ENCODE results near the gene NUP43.
A peak's percentile ranks its signal among the peaks of the same experiment; 100 is the strongest.
"Not testable (repeated sequence)": the region's sequence is repeated elsewhere in the genome, so short reads cannot be mapped to it uniquely, and the experiment has no call there.

Gene NUP43

GRCh38 chr6:149751239-149751638, 4.9 kb upstream of the NUP43 start:
- Histone ChIP-seq H4K20me1 (peaks cover 46 to 66% (median 62%) of the 10 kb centered on the region in 11 experiments; a peak in 21 of 22 replicates), H3K9me3 (replicated peaks in 1 of 11) (no peaks in the 10 kb centered on the region), H3K4me3 (peak overlapping the region in 9 of 10 experiments; percentile 75 to 100 (median 90); a peak in 14 of 20 replicates), H3K9ac (peak overlapping the region; percentile 87 to 95 (median 91); a peak in 17 of 22 replicates), H3K27ac (peak overlapping the region in 1 of 11 experiments; percentile 87; a peak in 1 of 22 replicates), H3K27me3 (no peaks in the 10 kb centered on the region), H3K4me2 (peak overlapping the region; percentile 89 to 97 (median 92)), H3K4me1 (peaks cover 39 to 75% (median 55%) of the 10 kb centered on the region in 10 experiments), H3K36me3 (peaks cover 0 to 30% (median 4%) of the 10 kb centered on the region in 11 experiments; a peak in 13 of 22 replicates)
- no peak for TF ChIP-seq Cebpa-rat (IDR thresholded peaks at IDR 0.05)

- Histone ChIP-seq H3K4me1 (peaks cover 37 to 73% (median 56%) of the 10 kb centered on the region in 10 experiments), H4K20me1 (peaks cover 35 to 62% (median 52%) of the 10 kb centered on the region in 11 experiments; a peak in 21 of 22 replicates), H3K4me3 (peak overlapping the region; percentile 75 to 100 (median 94))
These were observed 3.8 kb upstream of the NUP43 start for GRCh38 chr6:149750136-149750609.

GRCh38 chr6:149749594-149750135, 3.3 kb upstream of the NUP43 start, which contains the start of gene PCMT1:
Gene PCMT1 (plus strand): TSS chr6:149749741. CDS start chr6:149749902, 161 bp downstream.
- Histone ChIP-seq H3K9me3 (replicated peaks in 1 of 11) (no peaks in the 10 kb centered on the region), H4K20me1 (peaks cover 30 to 61% (median 47%) of the 10 kb centered on the region in 11 experiments; a peak in 20 of 22 replicates), H3K4me2 (peak within 1 kb of the TSS; percentile 89 to 97 (median 92)), H3K9ac (peak within 1 kb of the TSS; percentile 87 to 95 (median 91)), H3K36me3 (peaks cover 0 to 27% (median 4%) of the 10 kb centered on the region in 11 experiments; a peak in 6 of 22 replicates), H3K4me1 (peaks cover 36 to 73% (median 56%) of the 10 kb centered on the region in 10 experiments), H3K27me3 (no peaks in the 10 kb centered on the region), H3K27ac (peak within 1 kb of the TSS; percentile 68 to 91 (median 87)), H3K4me3 (peak within 1 kb of the TSS; percentile 75 to 100 (median 94))
- no peak for TF ChIP-seq Cebpa-rat (IDR thresholded peaks at IDR 0.05)

More at GRCh38 chr6:149750136-149750609, 3.8 kb upstream of the NUP43 start:
- no peaks in the 10 kb centered on the region for H3K9me3 ChIP-seq (replicated peaks in 1 of 11)
- peak overlapping the region; percentile 87 to 95 (median 91) for H3K9ac ChIP-seq
- no peak for TF ChIP-seq Cebpa-rat (IDR thresholded peaks at IDR 0.05)
- H3K27me3 ChIP-seq = no peaks in the 10 kb centered on the region
- H3K4me2 ChIP-seq = peak overlapping the region; percentile 89 to 97 (median 92)
- peak overlapping the region; percentile 68 to 91 (median 87) for H3K27ac ChIP-seq
- H3K36me3 ChIP-seq = peaks cover 0 to 25% (median 4%) of the 10 kb centered on the region in 11 experiments; a peak in 4 of 22 replicates

GRCh38 chr6:149749082-149749593, 2.8 kb upstream of the NUP43 start:
- Histone ChIP-seq H3K4me2 (peak overlapping the region; percentile 57 to 93 (median 71)), H3K4me3 (peak overlapping the region; percentile 75 to 100 (median 94)), H4K20me1 (peaks cover 27 to 60% (median 41%) of the 10 kb centered on the region in 11 experiments; a peak in 20 of 22 replicates), H3K4me1 (peaks cover 32 to 70% (median 54%) of the 10 kb centered on the region in 10 experiments), H3K36me3 (peaks cover 0 to 31% (median 5%) of the 10 kb centered on the region in 11 experiments; a peak in 13 of 22 replicates), H3K27ac (peak overlapping the region; percentile 68 to 91 (median 87); a peak in 21 of 22 replicates), H3K9ac (peak overlapping the region; percentile 87 to 95 (median 91); a peak in 21 of 22 replicates)
- H3K9me3 ChIP-seq (replicated peaks in 1 of 11); H3K27me3 ChIP-seq: not testable (repeated sequence)

- Histone ChIP-seq H3K4me1 (peaks cover 13 to 33% (median 22%) of the 10 kb centered on the region in 10 experiments), H3K4me3 (peak overlapping the region; percentile 73 to 97 (median 84)), H3K36me3 (peaks cover 38 to 46% (median 43%) of the 10 kb centered on the region in 11 experiments), H4K20me1 (peaks cover 0 to 26% (median 5%) of the 10 kb centered on the region in 11 experiments; a peak in 16 of 22 replicates), H3K4me2 (peak overlapping the region; percentile 69 to 93 (median 81)), H3K27ac (peak overlapping the region in 3 of 11 experiments; percentile 80 to 85 (median 81); a peak in 4 of 22 replicates), H3K9ac (peak overlapping the region; percentile 77 to 93 (median 88))
- H3K9me3 ChIP-seq (replicated peaks in 1 of 11); H3K27me3 ChIP-seq: not testable (repeated sequence)
These were observed 1.1 kb downstream of the NUP43 start for GRCh38 chr6:149745252-149745651.

- H4K20me1 ChIP-seq = peaks cover 0 to 14% (median 0%) of the 10 kb centered on the region in 11 experiments; a peak in 3 of 22 replicates
- H3K4me1 ChIP-seq = peaks cover 0 to under 1% (median 0%) of the 10 kb centered on the region in 10 experiments; a peak in 1 of 20 replicates
- no peak overlapping the region for H3K4me3 ChIP-seq
- H3K27me3 ChIP-seq = no peaks in the 10 kb centered on the region
- no peaks in the 10 kb centered on the region for H3K9me3 ChIP-seq (replicated peaks in 1 of 11)
- no peak overlapping the region for H3K27ac ChIP-seq
- no peak for TF ChIP-seq Cebpa-rat (IDR thresholded peaks at IDR 0.05)
- H3K9ac ChIP-seq = no peak overlapping the region
- H3K4me2 ChIP-seq = no peak overlapping the region
- H3K36me3 ChIP-seq = peaks cover 98 to 100% (median 100%) of the 10 kb centered on the region in 11 experiments
These were observed 11.4 kb downstream of the NUP43 start for GRCh38 chr6:149734915-149735314.

GRCh38 chr6:149733089-149733720, 13.1 kb downstream of the NUP43 start:
- H4K20me1 ChIP-seq = peaks cover 0 to 16% (median 0%) of the 10 kb centered on the region in 11 experiments; a peak in 5 of 22 replicates
- H3K27ac ChIP-seq = no peak overlapping the region
- no peak overlapping the region for H3K4me3 ChIP-seq
- TF ChIP-seq Cebpa-rat (IDR thresholded peaks at IDR 0.05) = no peak
- no peaks in the 10 kb centered on the region for H3K27me3 ChIP-seq
- peaks cover 11 to 18% (median 14%) of the 10 kb centered on the region in 10 experiments for H3K4me1 ChIP-seq
- no peak overlapping the region for H3K4me2 ChIP-seq
- no peaks in the 10 kb centered on the region for H3K9me3 ChIP-seq (replicated peaks in 1 of 11)
- peaks cover 91 to 100% (median 99%) of the 10 kb centered on the region in 11 experiments for H3K36me3 ChIP-seq
- H3K9ac ChIP-seq = no peak overlapping the region

- Histone ChIP-seq H3K27ac (no peak overlapping the region), H3K9me3 (replicated peaks in 1 of 11) (no peaks in the 10 kb centered on the region), H3K4me2 (peak overlapping the region in 2 of 11 experiments; percentile 63 to 78; a peak in 1 of 22 replicates), H3K4me3 (no peak overlapping the region), H3K36me3 (peaks cover 79 to 100% (median 96%) of the 10 kb centered on the region in 11 experiments), H3K9ac (peak overlapping the region in 1 of 11 experiments; percentile 55; a peak in 1 of 22 replicates), H3K4me1 (peaks cover 14 to 36% (median 18%) of the 10 kb centered on the region in 10 experiments), H4K20me1 (peaks cover 0 to 11% (median 0%) of the 10 kb centered on the region in 11 experiments; a peak in 4 of 22 replicates), H3K27me3 (no peaks in the 10 kb centered on the region)
- no peak for TF ChIP-seq Cebpa-rat (IDR thresholded peaks at IDR 0.05)
These were observed 16.5 kb downstream of the NUP43 start for GRCh38 chr6:149729824-149730223.
